Keratinocyte (primary cell): ENCODE data around the gene CTDSP1.

Experiments used
- EZH2 ChIP-seq: IDR thresholded peaks from one replicate; pipeline ENCODE4 v1.6.1; 2012; ENCODE audit warnings: inconsistent platforms, mild to moderate bottlenecking, low read length, moderate library complexity
- TF ChIP-seq, protein P1 (sequence below), 3 experiments: IDR thresholded peaks in 1 of 3; conservative IDR thresholded peaks in 1 of 3; optimal IDR thresholded peaks in 1 of 3; 2 replicates in 2 of 3; 3 replicates in 1 of 3; pipeline versions ENCODE3 to v1.5.1; 2011; ENCODE audit warnings: low read length in 3 of 3, mild to moderate bottlenecking in 3 of 3, moderate library complexity in 2 of 3, control low read depth in 1 of 3, inconsistent platforms in 1 of 3; ENCODE audit not compliant: insufficient read depth in 2 of 3; ENCODE audit errors: extremely low read depth in 1 of 3

DNA sequence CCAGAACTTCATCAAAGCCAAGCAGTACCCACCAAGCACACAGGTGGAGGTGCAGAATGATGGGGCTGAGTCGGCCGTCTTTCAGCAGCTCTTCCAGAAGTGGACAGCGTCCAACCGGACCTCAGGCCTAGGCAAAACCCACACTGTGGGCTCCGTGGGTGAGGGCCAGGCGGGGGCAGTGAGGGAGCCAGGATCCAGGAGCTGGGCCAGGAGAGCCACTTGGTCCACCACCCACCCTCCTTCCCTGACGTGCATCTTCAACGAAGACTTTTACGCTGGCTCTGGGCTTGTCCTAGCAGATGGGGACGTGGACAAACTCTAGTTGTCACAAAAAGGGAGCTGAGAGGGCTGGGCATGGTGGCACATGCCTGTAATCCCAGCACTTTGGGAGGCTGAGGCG, 31.1 kb downstream of the CTDSP1 start:
- TF ChIP-seq, protein P1, sequence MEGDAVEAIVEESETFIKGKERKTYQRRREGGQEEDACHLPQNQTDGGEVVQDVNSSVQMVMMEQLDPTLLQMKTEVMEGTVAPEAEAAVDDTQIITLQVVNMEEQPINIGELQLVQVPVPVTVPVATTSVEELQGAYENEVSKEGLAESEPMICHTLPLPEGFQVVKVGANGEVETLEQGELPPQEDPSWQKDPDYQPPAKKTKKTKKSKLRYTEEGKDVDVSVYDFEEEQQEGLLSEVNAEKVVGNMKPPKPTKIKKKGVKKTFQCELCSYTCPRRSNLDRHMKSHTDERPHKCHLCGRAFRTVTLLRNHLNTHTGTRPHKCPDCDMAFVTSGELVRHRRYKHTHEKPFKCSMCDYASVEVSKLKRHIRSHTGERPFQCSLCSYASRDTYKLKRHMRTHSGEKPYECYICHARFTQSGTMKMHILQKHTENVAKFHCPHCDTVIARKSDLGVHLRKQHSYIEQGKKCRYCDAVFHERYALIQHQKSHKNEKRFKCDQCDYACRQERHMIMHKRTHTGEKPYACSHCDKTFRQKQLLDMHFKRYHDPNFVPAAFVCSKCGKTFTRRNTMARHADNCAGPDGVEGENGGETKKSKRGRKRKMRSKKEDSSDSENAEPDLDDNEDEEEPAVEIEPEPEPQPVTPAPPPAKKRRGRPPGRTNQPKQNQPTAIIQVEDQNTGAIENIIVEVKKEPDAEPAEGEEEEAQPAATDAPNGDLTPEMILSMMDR (optimal IDR thresholded peaks at IDR 0.05 in 1 of 3, IDR thresholded peaks at IDR 0.05 in 1 of 3, conservative IDR thresholded peaks at IDR 0.05 in 1 of 3; ENCODE audit: extremely low read depth in 1 of 3, insufficient read depth in 2 of 3, low read length in 3 of 3) = no peak
- TF ChIP-seq EZH2 = no peak
